BJ (cell line): Measurements from ENCODE around the gene TWSG1. TPM values are rescaled to one million over a fixed set of nuclear protein-coding genes. Genes with fewer than 3 reads are reported as not detected.
"Not testable (repeated sequence)": the region's sequence is repeated elsewhere in the genome, so short reads cannot be mapped to it uniquely, and the experiment has no call there.

Source experiments
- CTCF ChIA-PET: fragments of 350-600 bp; formaldehyde crosslinking; extraction: SDS; loops from one replicate; lab custom pipeline; 2021; ENCODE audit warnings: antibody characterized with exemption, inconsistent platforms; lab: Yijun Ruan, JAX
- POLR2A ChIA-PET: fragments of 300-600 bp; sonication (Branson Sonifier 250); formaldehyde crosslinking; extraction: SDS; loops from one replicate; lab custom pipeline; 2021; ENCODE audit warnings: antibody characterized with exemption; lab: Charles Lee
- DNase-seq: peaks from one replicate; pipeline ENCODE4 v3.0.0-alpha.2; 2011; ENCODE audit warnings: low read depth
- H3K27me3 ChIP-seq: 2 replicates; pipeline ENCODE4 v1.6.0; 2011; ENCODE audit warnings: low read length; ENCODE audit not compliant: control insufficient read depth, insufficient read depth
- H3K36me3 ChIP-seq: 2 replicates; pipeline ENCODE4 v1.5.1; 2011; ENCODE audit warnings: low read length; ENCODE audit not compliant: control insufficient read depth, insufficient read depth
- H3K4me3 ChIP-seq: 2 replicates; pipeline ENCODE4 v1.5.1; 2011; ENCODE audit warnings: low read depth, mild to moderate bottlenecking, control low read depth, low read length
- polyA plus RNA-seq: library from polyadenylated mRNA; depleted of rRNA; stranded (reverse); fragments of >200 nt; gene quantifications from 2 replicates; pipeline ENCODE4 v1.2.3, GENCODE V29; 2011; rRNA removed
- TF ChIP-seq, protein P1 (sequence below): IDR thresholded peaks from 2 replicates; pipeline ENCODE4 v1.5.1; 2011; ENCODE audit warnings: low read depth, mild to moderate bottlenecking, control low read depth, inconsistent platforms, low read length, moderate library complexity; ENCODE audit not compliant: insufficient read depth

The TWSG1 gene
- polyA plus RNA-seq, 1 experiment: 127 TPM

DNA sequence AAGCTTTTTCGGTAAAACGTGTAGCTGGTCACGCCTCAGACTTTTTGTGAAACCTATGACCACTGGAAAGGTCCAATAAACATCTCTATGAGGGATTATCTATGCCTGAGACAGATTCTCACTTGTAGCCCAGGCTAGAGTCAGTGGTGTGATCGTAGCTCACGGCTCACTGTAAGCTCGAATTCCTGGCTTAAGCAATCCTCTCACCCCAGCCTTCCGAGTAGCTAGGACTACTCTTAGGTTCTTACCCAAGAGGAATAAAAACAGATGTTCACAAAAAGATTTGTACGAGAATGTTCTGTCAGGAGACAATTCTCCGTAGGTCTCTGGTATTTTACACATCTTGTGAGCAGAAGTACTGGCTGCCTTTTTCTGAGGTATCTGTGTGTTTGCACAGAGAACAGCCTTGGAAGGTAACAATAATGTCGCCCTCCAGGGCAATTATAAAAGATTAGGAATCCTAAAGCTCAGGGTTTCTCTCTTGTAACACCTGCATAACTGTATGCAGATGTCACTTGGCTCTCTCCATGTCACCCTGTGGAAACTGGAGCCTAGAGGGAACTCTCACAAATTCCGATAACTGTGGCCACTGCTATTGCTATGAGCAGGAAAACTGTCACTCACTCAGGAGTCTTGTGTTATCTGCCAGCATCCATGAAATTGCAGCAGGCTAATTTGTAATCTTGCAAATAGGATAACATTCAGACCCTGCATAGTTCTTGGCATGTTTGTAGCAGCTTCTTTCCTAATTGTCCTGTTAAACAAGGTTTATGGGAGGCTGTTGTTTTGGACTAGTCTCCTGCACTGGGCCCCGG, 115.2 kb downstream of the TWSG1 start:
- DNase-seq: no peak
- TF ChIP-seq, protein P1, sequence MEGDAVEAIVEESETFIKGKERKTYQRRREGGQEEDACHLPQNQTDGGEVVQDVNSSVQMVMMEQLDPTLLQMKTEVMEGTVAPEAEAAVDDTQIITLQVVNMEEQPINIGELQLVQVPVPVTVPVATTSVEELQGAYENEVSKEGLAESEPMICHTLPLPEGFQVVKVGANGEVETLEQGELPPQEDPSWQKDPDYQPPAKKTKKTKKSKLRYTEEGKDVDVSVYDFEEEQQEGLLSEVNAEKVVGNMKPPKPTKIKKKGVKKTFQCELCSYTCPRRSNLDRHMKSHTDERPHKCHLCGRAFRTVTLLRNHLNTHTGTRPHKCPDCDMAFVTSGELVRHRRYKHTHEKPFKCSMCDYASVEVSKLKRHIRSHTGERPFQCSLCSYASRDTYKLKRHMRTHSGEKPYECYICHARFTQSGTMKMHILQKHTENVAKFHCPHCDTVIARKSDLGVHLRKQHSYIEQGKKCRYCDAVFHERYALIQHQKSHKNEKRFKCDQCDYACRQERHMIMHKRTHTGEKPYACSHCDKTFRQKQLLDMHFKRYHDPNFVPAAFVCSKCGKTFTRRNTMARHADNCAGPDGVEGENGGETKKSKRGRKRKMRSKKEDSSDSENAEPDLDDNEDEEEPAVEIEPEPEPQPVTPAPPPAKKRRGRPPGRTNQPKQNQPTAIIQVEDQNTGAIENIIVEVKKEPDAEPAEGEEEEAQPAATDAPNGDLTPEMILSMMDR: no peak
- ChIA-PET CTCF (interaction anchor here (1.0 to 1.2 kb wide), 3 partner anchors 11 to 458 kb away, joined by 3 to 4 read pairs (median 4); no protein-coding TSS in a partner anchor), POLR2A (no interaction called here)
- no peaks in the 10 kb centered on the region for H3K36me3 ChIP-seq
- peaks cover 2% of the 10 kb centered on the region; the same call in 1 of the 2 replicates for H3K27me3 ChIP-seq
- H3K4me3 ChIP-seq: no peak overlapping the region

DNA sequence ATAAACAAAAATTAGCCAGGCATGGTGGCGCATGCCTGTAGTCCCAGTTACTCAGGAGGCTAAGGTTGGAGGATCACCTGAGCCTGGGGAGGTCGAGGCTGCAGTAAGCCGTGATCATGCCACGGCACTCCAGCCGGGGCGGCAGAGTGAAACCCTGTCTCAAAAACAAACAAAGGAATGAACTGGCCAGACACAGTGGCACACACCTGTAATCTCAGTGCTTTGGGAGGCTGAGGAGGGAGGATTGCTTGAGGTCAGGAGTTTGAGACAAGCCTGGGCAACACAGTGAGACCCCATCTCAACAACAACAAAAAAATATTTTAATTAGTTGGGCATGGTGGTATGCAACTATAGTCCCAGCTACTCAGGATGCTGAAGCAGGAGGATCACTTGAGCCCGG, 116.3 kb downstream of the TWSG1 start:
- H3K27me3 ChIP-seq, DNase-seq, CTCF ChIA-PET, POLR2A ChIA-PET, H3K4me3 ChIP-seq, H3K36me3 ChIP-seq: not testable (repeated sequence)

Other genes with a start within 250 kb of the TWSG1 start
- 70.0 and 124 TPM in 2 replicates for gene NDUFV2, start 232.1 kb upstream of the TWSG1 start, polyA plus RNA-seq
- gene ANKRD12, start 198.0 kb upstream of the TWSG1 start, polyA plus RNA-seq: 3.0 and 5.2 TPM in 2 replicates
- 45.1 and 45.2 TPM in 2 replicates for gene RALBP1, start 140.7 kb downstream of the TWSG1 start, polyA plus RNA-seq